SU-DHL-6 (cell line): ENCODE measurements around the gene FBXW7.

Experiments
- H2AFZ ChIP-seq: fragments of 200-600 bp; sonication (generic); 2 replicates; pipeline ENCODE4 v1.6.1; 2014; ENCODE audit warnings: low read depth, mild to moderate bottlenecking, moderate library complexity, mixed read lengths, antibody characterized with exemption, low read length; ENCODE audit not compliant: severe bottlenecking
- H3F3A ChIP-seq: fragments of 200-600 bp; shearing (Covaris generic); 2 replicates; pipeline ENCODE4 v1.6.0; 2016; ENCODE audit warnings: antibody characterized with exemption, mild to moderate bottlenecking; ENCODE audit not compliant: insufficient read depth
- H3K27ac ChIP-seq: fragments of 200-600 bp; sonication (generic); 2 replicates; pipeline ENCODE4 v1.5.1; 2016; ENCODE audit warnings: low read depth, mild to moderate bottlenecking, low read length, moderate library complexity, mixed read lengths
- H3K27me3 ChIP-seq: fragments of 200-600 bp; sonication (generic), shearing (Covaris generic); 2 replicates; pipeline ENCODE4 v1.6.0; 2014; ENCODE audit warnings: mild to moderate bottlenecking, low read length
- H3K36me3 ChIP-seq: fragments of 200-600 bp; sonication (generic); 2 replicates; pipeline ENCODE4 v1.6.1; 2014; ENCODE audit warnings: mild to moderate bottlenecking, low read length, mixed read lengths
- H3K4me2 ChIP-seq: fragments of 300-600, 200-600 bp; shearing (Covaris generic), sonication (generic); 2 replicates; pipeline ENCODE4 v1.6.0; 2014; ENCODE audit warnings: low read length, low read depth, mild to moderate bottlenecking; ENCODE audit not compliant: poor library complexity, severe bottlenecking
- H3K4me3 ChIP-seq: fragments of 200-600 bp; sonication (generic); 2 replicates; pipeline ENCODE4 v1.5.1; 2014; ENCODE audit warnings: antibody characterized with exemption, low read length, mild to moderate bottlenecking, mixed read lengths; ENCODE audit not compliant: insufficient read depth, poor library complexity, severe bottlenecking
- H3K79me2 ChIP-seq: fragments of 200-600 bp; sonication (generic); 2 replicates; pipeline ENCODE4 v1.6.1; 2014; ENCODE audit warnings: mild to moderate bottlenecking, low read length, moderate library complexity; ENCODE audit not compliant: insufficient read depth
- H3K9ac ChIP-seq: fragments of 200-600 bp; sonication (generic); 2 replicates; pipeline ENCODE4 v1.7.0; 2014; ENCODE audit warnings: mild to moderate bottlenecking, low read length
- H3K9me2 ChIP-seq: fragments of 200-600 bp; sonication (generic); replicated peaks from 2 replicates; pipeline ENCODE4 v1.6.1; 2014; ENCODE audit warnings: low read length; ENCODE audit not compliant: insufficient read depth
- H3K9me3 ChIP-seq: fragments of 200-600 bp; sonication (generic); 2 replicates; pipeline ENCODE4 v1.6.1; 2014; ENCODE audit warnings: low read length, mixed read lengths; ENCODE audit not compliant: insufficient read depth
- H4K20me1 ChIP-seq: fragments of 200-600 bp; sonication (generic); 2 replicates; pipeline ENCODE4 v1.6.1; 2014; ENCODE audit warnings: low read depth, mild to moderate bottlenecking, antibody characterized with exemption, low read length, moderate library complexity, mixed read lengths
- EZH2phosphoT487 ChIP-seq: fragments of 200-600 bp; sonication (generic), shearing (Covaris generic); conservative IDR thresholded peaks from 2 replicates; pipeline ENCODE4 v1.6.1; 2018; ENCODE audit warnings: mild to moderate bottlenecking, antibody characterized with exemption, low read length, moderate library complexity, mixed read lengths
- TF ChIP-seq, protein P1 (sequence below): fragments of 200-600 bp; sonication (generic); IDR thresholded peaks from one replicate; pipeline ENCODE4 v1.5.1; 2017; ENCODE audit warnings: antibody characterized with exemption, mild to moderate bottlenecking, low read length, moderate library complexity; ENCODE audit not compliant: insufficient read depth, poor library complexity, severe bottlenecking

FBXW7 gene, protein sequence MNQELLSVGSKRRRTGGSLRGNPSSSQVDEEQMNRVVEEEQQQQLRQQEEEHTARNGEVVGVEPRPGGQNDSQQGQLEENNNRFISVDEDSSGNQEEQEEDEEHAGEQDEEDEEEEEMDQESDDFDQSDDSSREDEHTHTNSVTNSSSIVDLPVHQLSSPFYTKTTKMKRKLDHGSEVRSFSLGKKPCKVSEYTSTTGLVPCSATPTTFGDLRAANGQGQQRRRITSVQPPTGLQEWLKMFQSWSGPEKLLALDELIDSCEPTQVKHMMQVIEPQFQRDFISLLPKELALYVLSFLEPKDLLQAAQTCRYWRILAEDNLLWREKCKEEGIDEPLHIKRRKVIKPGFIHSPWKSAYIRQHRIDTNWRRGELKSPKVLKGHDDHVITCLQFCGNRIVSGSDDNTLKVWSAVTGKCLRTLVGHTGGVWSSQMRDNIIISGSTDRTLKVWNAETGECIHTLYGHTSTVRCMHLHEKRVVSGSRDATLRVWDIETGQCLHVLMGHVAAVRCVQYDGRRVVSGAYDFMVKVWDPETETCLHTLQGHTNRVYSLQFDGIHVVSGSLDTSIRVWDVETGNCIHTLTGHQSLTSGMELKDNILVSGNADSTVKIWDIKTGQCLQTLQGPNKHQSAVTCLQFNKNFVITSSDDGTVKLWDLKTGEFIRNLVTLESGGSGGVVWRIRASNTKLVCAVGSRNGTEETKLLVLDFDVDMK

DNA sequence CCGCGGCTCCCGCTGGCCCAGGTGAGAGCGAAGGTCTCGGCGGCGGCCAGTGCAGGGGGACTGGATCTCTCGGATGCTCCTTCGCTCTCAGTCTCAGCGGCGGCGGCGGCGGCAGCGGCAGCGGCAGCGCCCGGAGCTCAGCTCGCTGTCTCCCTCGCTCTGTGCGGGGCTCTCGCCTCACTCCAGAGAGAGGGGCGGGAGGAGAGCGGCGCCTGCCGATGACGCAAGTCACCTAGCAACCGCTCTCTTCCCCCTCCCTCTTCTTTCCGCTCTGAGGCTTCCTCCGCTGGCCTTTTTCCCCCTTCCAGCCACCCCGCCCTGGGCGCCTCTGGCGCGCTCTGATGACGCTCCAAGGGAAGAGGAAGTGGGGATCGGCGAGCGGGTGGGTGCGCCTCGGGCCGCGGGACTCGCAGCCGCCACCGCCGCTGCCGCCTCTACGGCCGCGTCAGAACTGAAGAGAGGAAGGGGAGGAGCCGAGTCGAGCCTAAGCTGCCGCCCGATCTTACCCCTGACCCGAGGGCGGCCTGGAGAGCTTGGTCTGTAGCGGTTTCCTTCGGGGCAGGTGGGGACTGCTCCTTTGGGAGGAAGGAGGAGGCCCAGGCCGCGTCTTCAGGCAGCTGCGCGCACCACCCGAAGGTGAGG is at the start of gene FBXW7:
Gene FBXW7, minus strand, starts transcription at position 190 of the 642 bp plus-strand sequence. CDS start 124,289 bp downstream, outside the sequence.
- no peak for TF ChIP-seq EZH2phosphoT487
- TF ChIP-seq, protein P1, sequence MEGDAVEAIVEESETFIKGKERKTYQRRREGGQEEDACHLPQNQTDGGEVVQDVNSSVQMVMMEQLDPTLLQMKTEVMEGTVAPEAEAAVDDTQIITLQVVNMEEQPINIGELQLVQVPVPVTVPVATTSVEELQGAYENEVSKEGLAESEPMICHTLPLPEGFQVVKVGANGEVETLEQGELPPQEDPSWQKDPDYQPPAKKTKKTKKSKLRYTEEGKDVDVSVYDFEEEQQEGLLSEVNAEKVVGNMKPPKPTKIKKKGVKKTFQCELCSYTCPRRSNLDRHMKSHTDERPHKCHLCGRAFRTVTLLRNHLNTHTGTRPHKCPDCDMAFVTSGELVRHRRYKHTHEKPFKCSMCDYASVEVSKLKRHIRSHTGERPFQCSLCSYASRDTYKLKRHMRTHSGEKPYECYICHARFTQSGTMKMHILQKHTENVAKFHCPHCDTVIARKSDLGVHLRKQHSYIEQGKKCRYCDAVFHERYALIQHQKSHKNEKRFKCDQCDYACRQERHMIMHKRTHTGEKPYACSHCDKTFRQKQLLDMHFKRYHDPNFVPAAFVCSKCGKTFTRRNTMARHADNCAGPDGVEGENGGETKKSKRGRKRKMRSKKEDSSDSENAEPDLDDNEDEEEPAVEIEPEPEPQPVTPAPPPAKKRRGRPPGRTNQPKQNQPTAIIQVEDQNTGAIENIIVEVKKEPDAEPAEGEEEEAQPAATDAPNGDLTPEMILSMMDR: no peak
- Histone ChIP-seq H2AFZ (peak within 1 kb of the TSS; percentile 36), H3K4me2 (peak within 1 kb of the TSS; percentile 97), H3K9me2 (no peaks in the 10 kb centered on the region), H3K4me3 (peak within 1 kb of the TSS; percentile 99), H3K36me3 (peaks cover 21% of the 10 kb centered on the region), H3F3A (no peaks in the 10 kb centered on the region), H3K27ac (peak within 1 kb of the TSS; percentile 77), H4K20me1 (peaks cover 14% of the 10 kb centered on the region), H3K79me2 (peaks cover 84% of the 10 kb centered on the region), H3K9me3 (peaks cover 11% of the 10 kb centered on the region; the same call in 1 of the 2 replicates), H3K9ac (peak within 1 kb of the TSS; percentile 92), H3K27me3 (no peaks in the 10 kb centered on the region)

DNA sequence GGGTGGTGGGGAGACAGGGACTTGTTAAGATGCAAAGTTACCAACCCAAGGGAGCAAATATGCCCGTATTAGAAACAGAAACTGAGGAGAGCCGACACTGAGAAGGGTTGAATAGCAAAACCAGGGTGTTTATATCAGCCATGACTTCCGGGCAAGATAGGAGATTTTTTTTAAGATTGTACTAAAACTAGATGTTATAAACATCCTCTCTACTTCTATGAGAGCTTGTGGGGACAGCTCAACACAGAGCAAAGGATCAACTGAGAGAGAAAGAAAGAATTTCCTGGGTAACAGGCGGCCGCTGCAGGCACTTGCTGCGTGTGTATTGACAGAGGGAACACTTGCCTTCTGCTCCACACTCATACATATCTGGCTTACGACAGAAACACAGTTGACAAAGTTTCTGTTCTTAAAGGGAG is 49.1 kb upstream of the FBXW7 start:
- peak overlapping the region; percentile 29 for H3K4me2 ChIP-seq
- H3K4me3 ChIP-seq: no peak overlapping the region
- peak overlapping the region; percentile 19; the same call in 1 of the 2 replicates for H3K9ac ChIP-seq

DNA sequence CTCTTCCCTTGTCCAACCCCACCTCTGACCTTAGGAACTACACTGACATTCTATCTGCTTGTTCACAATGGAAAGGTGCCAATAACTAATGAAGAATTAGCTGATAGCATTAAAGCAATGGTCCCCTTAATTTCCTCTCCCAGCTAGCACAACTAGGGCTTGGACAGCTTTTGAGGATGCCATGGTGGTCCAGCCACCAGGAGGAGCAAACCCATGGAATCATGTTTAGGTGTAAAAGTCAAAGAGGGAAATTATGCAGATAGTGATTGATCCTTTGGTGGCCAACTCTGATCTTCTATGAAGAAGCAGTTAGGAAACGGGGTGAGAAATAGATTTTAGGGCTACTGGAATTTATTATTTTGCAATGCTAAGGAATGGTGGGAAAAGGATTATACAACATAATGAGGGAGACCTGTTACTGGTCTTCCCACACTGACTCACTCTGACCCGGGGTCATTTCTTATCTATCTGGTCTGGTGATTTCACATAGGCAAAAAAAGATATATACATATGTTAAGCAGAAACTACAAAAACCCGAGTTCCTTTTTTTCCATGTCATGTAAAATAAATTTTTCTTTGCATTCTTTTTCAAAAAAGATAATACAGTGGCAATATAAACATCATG is 45.8 kb upstream of the FBXW7 start:
- Histone ChIP-seq H3K4me2 (no peak overlapping the region), H3K4me3 (no peak overlapping the region), H3F3A (no peaks in the 10 kb centered on the region; the same call in 1 of the 2 replicates), H4K20me1 (no peaks in the 10 kb centered on the region), H2AFZ (no peak overlapping the region), H3K9me3 (no peaks in the 10 kb centered on the region), H3K27me3 (no peaks in the 10 kb centered on the region), H3K27ac (no peak overlapping the region), H3K9ac (no peak overlapping the region), H3K36me3 (no peaks in the 10 kb centered on the region), H3K79me2 (no peaks in the 10 kb centered on the region), H3K9me2 (no peaks in the 10 kb centered on the region)
- TF ChIP-seq, protein P1: no peak
- TF ChIP-seq EZH2phosphoT487: no peak

More for the DNA sequence above, 49.1 kb upstream of the FBXW7 start:
- Histone ChIP-seq H3K27ac (no peak overlapping the region), H3K9me2 (no peaks in the 10 kb centered on the region), H3K9me3 (no peaks in the 10 kb centered on the region), H3K36me3 (no peaks in the 10 kb centered on the region), H4K20me1 (no peaks in the 10 kb centered on the region), H2AFZ (peak overlapping the region; percentile 56), H3F3A (no peaks in the 10 kb centered on the region), H3K79me2 (no peaks in the 10 kb centered on the region), H3K27me3 (no peaks in the 10 kb centered on the region)
- TF ChIP-seq, protein P1: no peak
- TF ChIP-seq EZH2phosphoT487: no peak
